Uterus (tissue), 2 donors: ENCODE measurements around the gene PRSS22.

Experiments
- CTCF ChIP-seq, 4 experiments: fragments of 200-600 bp in 2 of 4; fragments of 450-650 bp in 2 of 4; sonication (generic) in 2 of 4; IDR thresholded peaks; one replicate each; pipeline ENCODE4 v1.5.1; 2016 to 2019; ENCODE audit warnings: antibody characterized with exemption in 4 of 4, mild to moderate bottlenecking in 2 of 4, moderate library complexity in 1 of 4
- POLR2A ChIP-seq, 2 donors: fragments of 450-650 bp; IDR thresholded peaks; one replicate each; pipeline ENCODE4 v1.6.1; 2016; ENCODE audit warnings: antibody characterized with exemption in 2 of 2, mild to moderate bottlenecking in 1 of 2, moderate library complexity in 1 of 2

DNA sequence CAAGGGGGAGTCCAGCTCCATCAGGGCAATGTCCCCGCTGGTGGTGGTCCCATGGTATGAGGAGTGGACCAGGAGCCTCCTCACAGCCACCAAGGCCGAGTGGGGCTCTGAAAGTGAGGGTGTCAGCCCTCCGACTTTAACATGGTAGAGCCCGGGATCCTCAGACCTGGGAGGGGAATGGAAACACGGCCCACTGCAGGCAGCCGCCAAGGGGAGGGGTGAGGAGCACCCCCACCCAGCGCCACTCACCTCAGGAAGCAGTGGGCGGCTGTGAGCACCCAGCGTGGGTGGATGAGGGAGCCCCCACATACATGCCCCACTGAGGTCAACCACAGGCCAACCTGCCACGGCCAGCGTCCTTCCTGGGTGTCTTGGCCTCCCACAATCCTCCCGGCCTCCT lies 17.1 kb downstream of the PRSS22 start:
- TF ChIP-seq CTCF (IDR thresholded peaks at IDR 0.05) = no peak
- no peak for TF ChIP-seq POLR2A (IDR thresholded peaks at IDR 0.05)
